Panc1 (cell line): Measurements from ENCODE around the gene FAM222B. TPM values are rescaled to one million over a fixed set of nuclear protein-coding genes. Genes with fewer than 3 reads are reported as not detected.
"Not testable (repeated sequence)": the region's sequence is repeated elsewhere in the genome, so short reads cannot be mapped to it uniquely, and the experiment has no call there.

Experiments used
- ATAC-seq: fragments of 200-7000 bp; cut with Tn5 transposase; 2 replicates; pipeline ENCODE4 v1.9.1; 2020; ENCODE audit warnings: mild to moderate bottlenecking, moderate library complexity
- BruUV-seq: library from RNA; stranded (reverse); fragments of 400-500 nt; replicated peaks from 2 replicates; lab custom pipeline; 2021; lab: Mats Ljungman, UMichigan
- CTCF ChIA-PET: fragments of 300-600 bp; sonication (Branson Sonifier 250); formaldehyde crosslinking; loops from one replicate; lab custom pipeline; 2022; ENCODE audit warnings: antibody characterized with exemption; lab: Charles Lee
- POLR2A ChIA-PET: fragments of 300-600 bp; sonication (Branson Sonifier 250); formaldehyde crosslinking; loops from one replicate; lab custom pipeline; 2022; ENCODE audit warnings: antibody characterized with exemption; lab: Charles Lee
- DNase-seq: peaks from one replicate; pipeline ENCODE4 v3.0.0-alpha.2; 2010; ENCODE audit warnings: low read depth, low spot score
- H3K27ac ChIP-seq: 2 replicates; pipeline ENCODE4 v1.5.1; 2011; ENCODE audit warnings: mild to moderate bottlenecking, low read length, inconsistent platforms
- H3K27me3 ChIP-seq: fragments of 200-500 bp; sonication (Bioruptor generic); 2 replicates; pipeline ENCODE4 v1.6.0; 2014; ENCODE audit warnings: low read length, inconsistent platforms; ENCODE audit not compliant: control insufficient read depth, insufficient read depth
- H3K36me3 ChIP-seq: fragments of 200-500 bp; sonication (Bioruptor generic); 2 replicates; pipeline ENCODE4 v1.5.1; 2014; ENCODE audit warnings: inconsistent platforms, mild to moderate bottlenecking, low read length, moderate library complexity; ENCODE audit not compliant: control insufficient read depth, insufficient read depth
- H3K4me1 ChIP-seq: 2 replicates; pipeline ENCODE4 v1.5.1; 2011; ENCODE audit warnings: inconsistent platforms, mild to moderate bottlenecking, low read length, moderate library complexity; ENCODE audit not compliant: control insufficient read depth, insufficient read depth
- H3K4me3 ChIP-seq, 2 experiments: 2 replicates each; pipeline ENCODE4 v1.5.1; 2011 to 2012; ENCODE audit warnings: low read depth in 2 of 2, low read length in 2 of 2, mild to moderate bottlenecking in 2 of 2, inconsistent platforms in 1 of 2, moderate library complexity in 1 of 2
- H3K9me3 ChIP-seq: fragments of 200-500 bp; sonication (Bioruptor generic); 2 replicates; pipeline ENCODE4 v1.5.1; 2014; ENCODE audit warnings: low read depth, mild to moderate bottlenecking, inconsistent platforms, low read length, moderate library complexity; ENCODE audit not compliant: control insufficient read depth, insufficient read depth
- POLR2AphosphoS5 ChIP-seq: IDR thresholded peaks from 2 replicates; pipeline ENCODE4 v1.6.1; 2012; ENCODE audit warnings: mild to moderate bottlenecking, low read depth, low read length, moderate library complexity
- REST ChIP-seq, 2 experiments: IDR thresholded peaks; 2 replicates each; pipeline ENCODE4 v1.6.1; 2011 to 2012; ENCODE audit warnings: low read depth in 2 of 2, control low read depth in 1 of 2, low read length in 1 of 2, mild to moderate bottlenecking in 1 of 2, moderate library complexity in 1 of 2; ENCODE audit not compliant: insufficient read depth in 1 of 2
- SIN3A ChIP-seq: IDR thresholded peaks from 2 replicates; pipeline ENCODE4 v1.6.1; 2012; ENCODE audit warnings: low read depth, mild to moderate bottlenecking, low read length, moderate library complexity, borderline replicate concordance; ENCODE audit not compliant: insufficient read depth
- TCF7L2 ChIP-seq: IDR thresholded peaks from 2 replicates; pipeline ENCODE4 v1.6.1; 2011; ENCODE audit warnings: mild to moderate bottlenecking, low read depth, low read length, inconsistent platforms
- in situ Hi-C: cut with HindIII; loops from 2 replicates; pipeline ENCODE4 v1.10.0; 2016; ENCODE audit warnings: low sequenced_read_pairs, low pct_unique_long_range_greater_than_20kb
- intact Hi-C: fragments of 100-400 bp; cut with micrococcal nuclease; formaldehyde crosslinking; loops from one replicate; pipeline ENCODE4 v1.10.0; 2022; ENCODE audit not compliant: unreplicated experiment
- total RNA-seq: library from RNA; stranded (reverse); gene quantifications from one replicate; pipeline ENCODE4 v1.2.1, GENCODE V29; 2021; ENCODE audit not compliant: unreplicated experiment
- TF ChIP-seq, protein P1 (sequence below): fragments of 450-650 bp; IDR thresholded peaks from 2 replicates; pipeline ENCODE4 v1.5.1; 2017; ENCODE audit warnings: mild to moderate bottlenecking

The FAM222B gene
- total RNA-seq, 1 experiment from 2014 or later, result 38.5 TPM

GRCh38 chr17:28737770-28738679, 104.6 kb downstream of the FAM222B start:
- CTCF ChIA-PET, result interaction anchor here (0.5 kb wide), 1 partner anchor 381 kb away, joined by 8 read pairs; no protein-coding TSS in a partner anchor
- no peak for TF ChIP-seq SIN3A
- no peak for TF ChIP-seq TCF7L2
- TF ChIP-seq, protein P1, sequence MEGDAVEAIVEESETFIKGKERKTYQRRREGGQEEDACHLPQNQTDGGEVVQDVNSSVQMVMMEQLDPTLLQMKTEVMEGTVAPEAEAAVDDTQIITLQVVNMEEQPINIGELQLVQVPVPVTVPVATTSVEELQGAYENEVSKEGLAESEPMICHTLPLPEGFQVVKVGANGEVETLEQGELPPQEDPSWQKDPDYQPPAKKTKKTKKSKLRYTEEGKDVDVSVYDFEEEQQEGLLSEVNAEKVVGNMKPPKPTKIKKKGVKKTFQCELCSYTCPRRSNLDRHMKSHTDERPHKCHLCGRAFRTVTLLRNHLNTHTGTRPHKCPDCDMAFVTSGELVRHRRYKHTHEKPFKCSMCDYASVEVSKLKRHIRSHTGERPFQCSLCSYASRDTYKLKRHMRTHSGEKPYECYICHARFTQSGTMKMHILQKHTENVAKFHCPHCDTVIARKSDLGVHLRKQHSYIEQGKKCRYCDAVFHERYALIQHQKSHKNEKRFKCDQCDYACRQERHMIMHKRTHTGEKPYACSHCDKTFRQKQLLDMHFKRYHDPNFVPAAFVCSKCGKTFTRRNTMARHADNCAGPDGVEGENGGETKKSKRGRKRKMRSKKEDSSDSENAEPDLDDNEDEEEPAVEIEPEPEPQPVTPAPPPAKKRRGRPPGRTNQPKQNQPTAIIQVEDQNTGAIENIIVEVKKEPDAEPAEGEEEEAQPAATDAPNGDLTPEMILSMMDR, result no peak
- no peak for TF ChIP-seq REST (IDR thresholded peaks at IDR 0.05; ENCODE audit: insufficient read depth in 1 of 2, low read depth in 2 of 2, low read length in 1 of 2)
- no peak for TF ChIP-seq POLR2AphosphoS5
- no peak for DNase-seq
- BruUV-seq, result no TSS peak
- H3K27ac ChIP-seq, result no peak overlapping the region
- in situ Hi-C loops (no loop called here), intact Hi-C loops (no loop called here)
- peaks cover 6% of the 10 kb centered on the region; the same call in 1 of the 2 replicates for H3K4me1 ChIP-seq
- H3K4me3 ChIP-seq, result no peak overlapping the region
- ATAC-seq, result peak; percentile 7; the same call in 1 of the 2 replicates
- H3K36me3 ChIP-seq, result no peaks in the 10 kb centered on the region
- no peaks in the 10 kb centered on the region for H3K9me3 ChIP-seq
- POLR2A ChIA-PET, result no interaction called here
- no peaks in the 10 kb centered on the region for H3K27me3 ChIP-seq

DNA sequence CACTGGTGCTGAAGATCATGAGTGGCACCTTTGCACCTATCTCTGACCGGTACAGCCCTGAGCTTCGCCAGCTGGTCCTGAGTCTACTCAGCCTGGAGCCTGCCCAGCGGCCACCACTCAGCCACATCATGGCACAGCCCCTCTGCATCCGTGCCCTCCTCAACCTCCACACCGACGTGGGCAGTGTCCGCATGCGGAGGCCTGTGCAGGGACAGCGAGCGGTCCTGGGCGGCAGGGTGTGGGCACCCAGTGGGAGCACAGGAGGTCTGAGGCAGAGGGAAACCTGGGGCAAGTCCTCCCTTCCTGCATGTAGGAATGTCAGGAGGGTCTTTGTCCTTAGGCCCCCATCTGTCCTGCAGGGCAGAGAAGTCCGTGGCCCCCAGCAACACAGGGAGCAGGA, 105.3 kb downstream of the FAM222B start:
- ATAC-seq (no peak), DNase-seq (no peak)
- intact Hi-C loops, result no loop called here
- TF ChIP-seq REST (IDR thresholded peaks at IDR 0.05; ENCODE audit: insufficient read depth in 1 of 2, low read depth in 2 of 2, low read length in 1 of 2), result no peak
- in situ Hi-C loops, result no loop called here
- CTCF ChIA-PET, result no interaction called here
- H3K9me3 ChIP-seq, result no peaks in the 10 kb centered on the region
- no peak overlapping the region for H3K27ac ChIP-seq
- no peaks in the 10 kb centered on the region for H3K36me3 ChIP-seq
- no peak overlapping the region for H3K4me3 ChIP-seq
- POLR2A ChIA-PET, result interaction anchor here (0.7 kb wide), 1 partner anchor 61 kb away, joined by 3 read pairs; no protein-coding TSS in a partner anchor
- no TSS peak for BruUV-seq
- no peaks in the 10 kb centered on the region for H3K27me3 ChIP-seq
- no peaks in the 10 kb centered on the region for H3K4me1 ChIP-seq

DNA sequence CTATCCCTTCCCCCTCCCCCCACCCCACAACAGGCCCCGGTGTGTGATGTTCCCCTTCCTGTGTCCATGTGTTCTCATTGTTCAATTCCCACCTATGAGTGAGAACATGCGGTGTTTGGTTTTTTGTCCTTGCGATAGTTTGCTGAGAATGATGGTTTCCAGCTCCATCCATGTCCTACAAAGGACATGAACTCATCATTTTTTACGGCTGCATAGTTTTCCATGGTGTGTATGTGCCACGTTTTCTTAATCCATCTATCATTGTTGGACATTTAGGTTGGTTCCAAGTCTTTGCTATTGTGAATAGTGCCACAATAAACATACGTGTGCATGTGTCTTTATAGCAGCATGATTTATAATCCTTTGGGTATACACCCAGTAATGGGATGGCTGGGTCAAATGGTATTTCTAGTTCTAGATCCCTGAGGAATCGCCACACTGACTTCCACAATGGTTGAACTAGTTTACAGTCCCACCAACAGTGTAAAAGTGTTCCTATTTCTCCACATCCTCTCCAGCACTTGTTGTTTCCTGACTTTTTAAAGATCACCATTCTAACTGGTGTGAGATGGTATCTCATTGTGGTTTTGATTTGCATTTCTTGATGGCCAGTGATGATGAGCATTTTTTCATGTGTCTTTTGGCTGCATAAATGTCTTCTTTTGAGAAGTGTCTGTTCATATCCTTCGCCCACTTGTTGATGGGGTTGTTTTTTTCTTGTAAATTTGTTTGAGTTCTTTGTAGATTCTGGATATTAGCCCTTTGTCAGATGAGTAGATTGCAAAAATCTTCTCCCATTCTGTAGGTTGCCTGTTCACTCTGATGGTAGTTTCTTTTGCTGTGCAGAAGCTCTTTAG, 106.4 kb downstream of the FAM222B start:
- H3K36me3 ChIP-seq, H3K27me3 ChIP-seq, H3K9me3 ChIP-seq, intact Hi-C loops, BruUV-seq, H3K4me1 ChIP-seq, H3K4me3 ChIP-seq, DNase-seq, H3K27ac ChIP-seq, in situ Hi-C loops, ATAC-seq: not testable (repeated sequence)
- ChIA-PET POLR2A (interaction anchor here (0.7 kb wide), 1 partner anchor 60 kb away, joined by 3 read pairs; no protein-coding TSS in a partner anchor), CTCF (interaction anchor here (0.8 kb wide), 1 partner anchor 9 kb away, joined by 3 read pairs; no protein-coding TSS in a partner anchor)
